ENCODE measurements around the gene GTF3C6. TPM values are rescaled to one million over a fixed set of nuclear protein-coding genes. Genes with fewer than 3 reads are reported as not detected.
"Not testable (repeated sequence)": the region's sequence is repeated elsewhere in the genome, so short reads cannot be mapped to it uniquely, and the experiment has no call there.

Gene GTF3C6
- total RNA-seq, 2 donors from 2014 or later, result 94.5 to 103 TPM

GRCh38 chr6:111012143-111012452 lies 53.6 kb downstream of the GTF3C6 start:
- peaks cover 65% of the 10 kb centered on the region for H3K36me3 ChIP-seq (ENCODE audit: control insufficient read depth, insufficient read depth, low read length)
- WGBS, 2 experiments (ENCODE audit: insufficient coverage in 1 of 2, insufficient read length in 1 of 2), result 90 to 100% methylated on average over 2 of the region's 2 CpGs

GRCh38 chr6:111012520-111012919 lies 54.0 kb downstream of the GTF3C6 start:
- H3K4me3 ChIP-seq (ENCODE audit: low read length); H3K27me3 Mint-ChIP-seq (ENCODE audit: insufficient read depth); H3K27me3 ChIP-seq (ENCODE audit: control insufficient read depth, insufficient read depth, low read length, poor library complexity, severe bottlenecking); H3K9ac ChIP-seq (ENCODE audit: extremely low read depth, low read length, poor library complexity, severe bottlenecking); DNase-seq; H3K27ac ChIP-seq (ENCODE audit: low read depth, low read length); H3K4me1 Mint-ChIP-seq; H3K4me1 ChIP-seq (ENCODE audit: control insufficient read depth, insufficient read depth, low read length); H3K4me3 Mint-ChIP-seq; H3K27ac Mint-ChIP-seq: not testable (repeated sequence)
- Histone ChIP-seq H3K36me3 (ENCODE audit: control insufficient read depth, insufficient read depth, low read length) (peaks cover 65% of the 10 kb centered on the region), H3K9me3 (ENCODE audit: control insufficient read depth, low read length) (peaks cover 18% of the 10 kb centered on the region)
- Mint-ChIP-seq H3K36me3 (ENCODE audit: low read depth) (peaks cover 68% of the 10 kb centered on the region), H3K9me3 (peaks cover 18% of the 10 kb centered on the region)
- WGBS, 2 experiments (ENCODE audit: insufficient coverage in 1 of 2, insufficient read length in 1 of 2), result 60 to 90% methylated on average over 1 to 4 of the region's 4 CpGs

More at GRCh38 chr6:111012143-111012452, 53.6 kb downstream of the GTF3C6 start:
- no peak for DNase-seq
- Histone ChIP-seq H3K27me3 (ENCODE audit: control insufficient read depth, insufficient read depth, low read length, poor library complexity, severe bottlenecking) (no peaks in the 10 kb centered on the region), H3K4me3 (ENCODE audit: low read length) (no peak overlapping the region), H3K4me1 (ENCODE audit: control insufficient read depth, insufficient read depth, low read length) (no peaks in the 10 kb centered on the region), H3K27ac (ENCODE audit: low read depth, low read length) (no peak overlapping the region), H3K9me3 (ENCODE audit: control insufficient read depth, low read length) (peaks cover 18% of the 10 kb centered on the region), H3K9ac (ENCODE audit: extremely low read depth, low read length, poor library complexity, severe bottlenecking) (no peak overlapping the region)
- Mint-ChIP-seq H3K27me3 (ENCODE audit: insufficient read depth) (no peaks in the 10 kb centered on the region), H3K36me3 (ENCODE audit: low read depth) (peaks cover 66% of the 10 kb centered on the region), H3K4me3 (no peak overlapping the region), H3K27ac (no peak overlapping the region), H3K9me3 (peaks cover 16% of the 10 kb centered on the region), H3K4me1 (peaks cover 1% of the 10 kb centered on the region)
- TF ChIP-seq CTCF (conservative IDR thresholded peaks at IDR 0.05), result no peak

GRCh38 chr6:111013144-111013915 lies 54.8 kb downstream of the GTF3C6 start:
- 92 to 100% methylated on average over 2 to 4 of the region's 4 CpGs for WGBS, 2 experiments (ENCODE audit: insufficient coverage in 1 of 2, insufficient read length in 1 of 2)
- peaks cover 1% of the 10 kb centered on the region for H3K4me1 Mint-ChIP-seq
- DNase-seq, result no peak
- H3K27me3 Mint-ChIP-seq (ENCODE audit: insufficient read depth), result no peaks in the 10 kb centered on the region
- Histone ChIP-seq H3K27me3 (ENCODE audit: control insufficient read depth, insufficient read depth, low read length, poor library complexity, severe bottlenecking) (no peaks in the 10 kb centered on the region), H3K9ac (ENCODE audit: extremely low read depth, low read length, poor library complexity, severe bottlenecking) (no peak overlapping the region), H3K27ac (ENCODE audit: low read depth, low read length) (no peak overlapping the region), H3K4me3 (ENCODE audit: low read length) (no peak overlapping the region), H3K9me3 (ENCODE audit: control insufficient read depth, low read length) (peaks cover 22% of the 10 kb centered on the region), H3K4me1 (ENCODE audit: control insufficient read depth, insufficient read depth, low read length) (no peaks in the 10 kb centered on the region), H3K36me3 (ENCODE audit: control insufficient read depth, insufficient read depth, low read length) (peaks cover 65% of the 10 kb centered on the region)
- H3K36me3 Mint-ChIP-seq (ENCODE audit: low read depth), result peaks cover 72% of the 10 kb centered on the region
- H3K27ac Mint-ChIP-seq, result no peak overlapping the region
- H3K4me3 Mint-ChIP-seq, result no peak overlapping the region
- no peak for TF ChIP-seq CTCF (conservative IDR thresholded peaks at IDR 0.05)
- peaks cover 25% of the 10 kb centered on the region for H3K9me3 Mint-ChIP-seq
